ENCODE measurements around the gene AP1G1.
A peak's percentile ranks its signal among the peaks of the same experiment; 100 is the strongest.
"Not testable (repeated sequence)": the region's sequence is repeated elsewhere in the genome, so short reads cannot be mapped to it uniquely, and the experiment has no call there.

Gene AP1G1

GRCh38 chr16:71837150-71837549, 28.5 kb upstream of the AP1G1 start:
- no peaks in the 10 kb centered on the region for H3K9me3 Mint-ChIP-seq
- DNase-seq (no peak), ATAC-seq (replicated peaks) (no peak)
- peaks cover 5% of the 10 kb centered on the region in 2 donors for H3K4me1 Mint-ChIP-seq
- no peak overlapping the region for H3K27ac Mint-ChIP-seq
- H3K36me3 Mint-ChIP-seq = no peaks in the 10 kb centered on the region
- no peaks in the 10 kb centered on the region for H3K27me3 Mint-ChIP-seq
- H3K4me3 Mint-ChIP-seq = no peak overlapping the region

DNA sequence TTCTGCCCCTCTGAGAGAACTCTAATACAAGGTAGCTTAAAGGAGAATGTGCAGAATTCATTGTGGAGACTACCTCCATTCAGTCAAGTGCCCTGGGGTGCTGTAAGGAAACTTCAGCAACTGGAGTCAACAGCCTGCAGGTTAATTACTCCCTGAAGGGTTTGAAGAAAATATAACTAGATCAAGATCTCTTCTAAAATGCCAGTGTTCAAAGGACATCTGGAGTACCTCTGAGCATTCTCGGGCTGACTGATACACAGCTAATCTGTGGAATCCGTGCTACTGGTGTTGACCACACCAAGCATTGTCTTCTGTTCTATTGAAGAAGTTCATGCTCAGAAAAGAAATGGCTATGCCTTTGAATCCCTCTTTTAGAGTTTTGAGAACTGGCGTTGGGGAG, 25.7 kb upstream of the AP1G1 start:
- no peak overlapping the region for H3K27ac Mint-ChIP-seq
- H3K9me3 Mint-ChIP-seq = no peaks in the 10 kb centered on the region
- no peak overlapping the region for H3K4me3 Mint-ChIP-seq
- no peak for ATAC-seq (replicated peaks)
- no peaks in the 10 kb centered on the region for H3K27me3 Mint-ChIP-seq
- no peaks in the 10 kb centered on the region for H3K36me3 Mint-ChIP-seq
- no peaks in the 10 kb centered on the region for H3K4me1 Mint-ChIP-seq
- DNase-seq = no peak

DNA sequence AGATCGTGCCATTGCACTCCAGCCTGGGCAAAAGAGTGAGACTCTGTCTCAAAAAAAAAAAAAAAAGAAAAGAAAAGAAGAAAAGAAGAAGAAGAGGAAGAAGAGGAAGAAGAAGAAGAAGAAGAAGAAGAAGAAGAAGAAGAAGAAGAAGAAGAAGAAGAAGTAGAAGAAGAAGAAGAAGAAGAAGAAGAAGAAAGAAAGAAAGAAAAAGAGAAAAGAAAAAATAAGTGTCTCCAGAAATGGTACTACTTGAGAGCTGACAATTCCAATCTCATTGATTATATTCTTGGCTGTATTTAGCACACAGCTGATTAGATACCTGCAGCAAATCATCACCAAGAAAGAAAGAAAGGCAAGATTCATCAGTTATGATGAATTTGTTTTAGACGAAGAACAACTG, 23.5 kb upstream of the AP1G1 start:
- not testable (repeated sequence) for H3K4me1 Mint-ChIP-seq; H3K27me3 Mint-ChIP-seq; DNase-seq; H3K36me3 Mint-ChIP-seq; ATAC-seq (replicated peaks); H3K4me3 Mint-ChIP-seq; H3K9me3 Mint-ChIP-seq
- peak overlapping the region; percentile 22 for H3K27ac Mint-ChIP-seq

DNA sequence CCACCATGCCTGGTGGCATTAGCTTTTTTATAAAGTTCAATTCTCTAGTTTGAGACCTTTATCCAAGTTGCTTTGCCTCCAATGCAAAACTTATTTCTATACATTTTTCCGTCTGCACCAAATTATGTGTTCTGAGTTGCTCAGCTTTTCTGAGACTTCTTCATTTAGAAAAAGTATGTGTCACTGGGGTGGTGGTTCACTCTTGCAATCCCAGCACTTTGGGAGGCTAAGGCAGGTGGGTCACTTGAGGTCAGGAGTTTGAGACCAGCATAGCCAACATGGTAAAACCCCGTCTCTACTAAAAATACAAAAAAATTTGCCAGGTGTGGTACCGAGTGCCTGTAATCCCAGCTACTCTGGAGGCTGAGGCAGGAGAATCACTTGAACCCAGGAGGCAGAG, 23.1 kb upstream of the AP1G1 start:
- DNase-seq; H3K9me3 Mint-ChIP-seq; H3K4me1 Mint-ChIP-seq; H3K27me3 Mint-ChIP-seq; H3K36me3 Mint-ChIP-seq; ATAC-seq (replicated peaks); H3K27ac Mint-ChIP-seq; H3K4me3 Mint-ChIP-seq: not testable (repeated sequence)

- H3K27ac Mint-ChIP-seq = no peak overlapping the region
- H3K4me3 Mint-ChIP-seq = no peak overlapping the region
- ATAC-seq (replicated peaks) (no peak), DNase-seq (no peak)
- peaks cover 0 to 5% of the 10 kb centered on the region in 2 donors for H3K36me3 Mint-ChIP-seq
- H3K9me3 Mint-ChIP-seq = no peaks in the 10 kb centered on the region
- no peaks in the 10 kb centered on the region for H3K27me3 Mint-ChIP-seq
- no peaks in the 10 kb centered on the region for H3K4me1 Mint-ChIP-seq
These were observed 21.7 kb upstream of the AP1G1 start for GRCh38 chr16:71830359-71830758.

GRCh38 chr16:71826533-71827017, 17.9 kb upstream of the AP1G1 start:
- Mint-ChIP-seq H3K4me3 (no peak overlapping the region), H3K27me3 (no peaks in the 10 kb centered on the region)
- DNase-seq = no peak

DNA sequence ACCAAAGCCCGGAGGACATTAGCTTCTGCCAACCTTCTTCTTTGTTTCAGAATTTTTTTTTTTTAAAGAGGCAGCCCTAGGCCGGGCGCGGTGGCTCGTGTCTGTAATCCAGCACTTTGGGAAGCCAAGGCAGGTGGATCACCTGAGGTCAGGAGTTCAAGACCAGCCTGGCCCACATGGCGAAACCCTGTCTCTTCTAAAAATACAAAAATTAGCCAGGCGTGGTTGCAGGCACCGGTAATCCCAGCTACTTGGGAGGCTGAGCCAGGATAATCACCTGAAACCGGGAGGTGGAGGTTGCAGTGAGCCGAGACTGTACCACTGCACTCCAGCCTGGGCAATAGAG, 8.5 kb upstream of the AP1G1 start:
- not testable (repeated sequence) for H3K4me3 Mint-ChIP-seq; H3K36me3 Mint-ChIP-seq; ATAC-seq (replicated peaks); H3K27me3 Mint-ChIP-seq; H3K9me3 Mint-ChIP-seq; DNase-seq
- Mint-ChIP-seq H3K27ac (peak overlapping the region; percentile 88), H3K4me1 (peaks cover 7 to 19% of the 10 kb centered on the region in 2 donors)

More at GRCh38 chr16:71826533-71827017, 17.9 kb upstream of the AP1G1 start:
- no peak for ATAC-seq (replicated peaks)
- Mint-ChIP-seq H3K9me3 (no peaks in the 10 kb centered on the region), H3K27ac (no peak overlapping the region), H3K36me3 (peaks cover 4 to 13% of the 10 kb centered on the region in 2 donors), H3K4me1 (no peaks in the 10 kb centered on the region)

DNA sequence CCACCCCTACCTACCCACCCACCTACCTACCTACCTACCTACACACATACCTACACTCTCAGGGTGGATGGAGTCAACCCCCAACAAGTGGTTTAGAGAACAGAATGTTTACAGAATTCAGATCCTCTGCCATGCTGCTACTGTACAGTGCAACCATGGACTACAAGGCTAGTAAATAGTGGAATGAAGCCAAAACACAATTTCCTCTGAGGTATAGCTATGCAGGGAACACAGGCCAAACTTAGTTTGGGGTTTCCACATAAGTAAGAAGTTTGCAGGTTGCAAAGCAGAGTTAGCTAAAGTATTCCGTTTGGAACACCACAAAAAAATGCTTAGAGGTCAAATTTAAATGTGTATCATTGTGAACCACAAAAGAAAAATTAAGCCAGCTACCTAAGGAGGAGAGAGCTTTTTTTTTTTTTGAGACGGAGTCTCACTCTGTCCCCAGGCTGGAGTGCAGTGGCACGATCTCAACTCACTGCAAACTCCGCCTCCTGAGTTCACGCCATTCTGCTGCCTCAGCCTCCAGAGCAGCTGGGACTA, 2.7 kb upstream of the AP1G1 start:
- no peak for ATAC-seq (replicated peaks)
- H3K4me3 Mint-ChIP-seq = no peak overlapping the region
- H3K27me3 Mint-ChIP-seq = no peaks in the 10 kb centered on the region
- peaks cover 13 to 14% of the 10 kb centered on the region in 2 donors for H3K36me3 Mint-ChIP-seq
- no peak for DNase-seq
- H3K9me3 Mint-ChIP-seq = no peaks in the 10 kb centered on the region
- H3K27ac Mint-ChIP-seq = no peak overlapping the region
- H3K4me1 Mint-ChIP-seq = peaks cover 7 to 17% of the 10 kb centered on the region in 2 donors

DNA sequence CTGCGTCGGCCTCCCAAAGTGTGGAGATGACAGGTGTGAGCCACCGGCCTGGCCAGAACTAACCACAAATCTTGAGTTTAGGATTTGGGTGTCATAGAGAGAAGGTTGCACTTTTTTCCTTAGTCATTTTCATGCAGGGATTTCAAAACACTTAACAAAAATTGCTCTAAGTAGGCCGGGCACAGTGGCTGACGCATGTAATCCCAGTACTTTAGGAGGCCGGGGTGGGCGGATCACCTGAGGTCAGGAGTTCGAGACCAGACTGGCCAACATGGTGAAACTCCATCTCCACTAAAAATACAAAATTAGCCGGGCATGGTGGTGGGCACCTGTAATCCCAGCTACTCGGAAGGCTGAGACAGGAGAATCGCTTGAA, 1.5 kb upstream of the AP1G1 start:
- Mint-ChIP-seq H3K27ac (peak overlapping the region; percentile 100), H3K36me3 (peaks cover 11 to 15% of the 10 kb centered on the region in 2 donors)

DNA sequence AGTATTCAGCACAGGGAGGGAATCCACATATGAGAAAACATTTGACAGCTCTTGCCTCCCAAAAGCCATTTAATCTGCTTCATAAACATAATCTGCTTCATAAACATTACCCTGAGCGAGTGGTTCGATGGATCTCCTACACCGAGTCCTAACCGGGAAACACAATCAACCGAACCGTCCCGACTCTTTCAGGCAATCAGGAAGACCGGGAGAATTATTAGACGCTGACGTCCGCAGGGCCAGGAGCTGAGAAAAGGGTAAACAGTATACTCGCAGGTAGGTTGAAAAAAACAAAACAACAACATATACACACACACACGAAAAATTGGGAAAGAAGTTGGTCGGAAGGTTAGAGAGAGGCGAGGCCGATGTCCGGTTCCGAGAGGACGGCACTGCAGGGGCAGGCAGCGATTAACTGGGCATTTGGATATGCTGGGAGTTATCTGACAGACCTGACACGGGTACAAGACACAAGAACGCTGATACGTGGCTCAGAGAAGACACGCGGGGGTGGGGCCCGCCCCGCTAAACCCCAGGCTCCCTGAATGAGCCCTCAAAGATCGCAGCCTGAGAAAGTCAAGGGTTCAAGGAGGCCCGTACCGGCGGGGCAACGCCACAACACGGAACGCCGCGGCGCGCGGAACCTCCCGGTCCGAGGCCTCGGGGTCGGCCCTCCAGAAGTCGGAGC, 585 bp downstream of the AP1G1 start:
- peak overlapping the region; percentile 98 to 100 for H3K4me3 Mint-ChIP-seq
- no peaks in the 10 kb centered on the region for H3K9me3 Mint-ChIP-seq
- DNase-seq (no peak), ATAC-seq (replicated peaks) (peak; percentile 59 to 61)
- no peaks in the 10 kb centered on the region for H3K27me3 Mint-ChIP-seq
- peaks cover 9 to 22% of the 10 kb centered on the region in 2 donors for H3K4me1 Mint-ChIP-seq
- H3K36me3 Mint-ChIP-seq = peaks cover 17 to 26% of the 10 kb centered on the region in 2 donors
- H3K27ac Mint-ChIP-seq = peak overlapping the region; percentile 100

More for the DNA sequence above, 1.5 kb upstream of the AP1G1 start:
- H3K9me3 Mint-ChIP-seq; DNase-seq; H3K27me3 Mint-ChIP-seq; ATAC-seq (replicated peaks): not testable (repeated sequence)
- H3K4me3 Mint-ChIP-seq = peak overlapping the region; percentile 39 to 100
- peaks cover 7 to 16% of the 10 kb centered on the region in 2 donors for H3K4me1 Mint-ChIP-seq

GRCh38 chr16:71803305-71803690, 5.3 kb downstream of the AP1G1 start:
- H3K4me3 Mint-ChIP-seq = no peak overlapping the region
- H3K27me3 Mint-ChIP-seq = no peaks in the 10 kb centered on the region
- H3K4me1 Mint-ChIP-seq = peaks cover 9 to 16% of the 10 kb centered on the region in 2 donors
- H3K9me3 Mint-ChIP-seq = no peaks in the 10 kb centered on the region
- peak overlapping the region; percentile 25 for H3K27ac Mint-ChIP-seq
- DNase-seq = no peak
- peaks cover 17 to 31% of the 10 kb centered on the region in 2 donors for H3K36me3 Mint-ChIP-seq
- no peak for ATAC-seq (replicated peaks)

- Mint-ChIP-seq H3K4me1 (peaks cover 26 to 36% of the 10 kb centered on the region in 2 donors), H3K27ac (no peak overlapping the region), H3K9me3 (no peaks in the 10 kb centered on the region), H3K4me3 (no peak overlapping the region), H3K36me3 (peaks cover 14 to 34% of the 10 kb centered on the region in 2 donors), H3K27me3 (no peaks in the 10 kb centered on the region)
- no peak for DNase-seq
- ATAC-seq (replicated peaks) = no peak
These were observed 12.0 kb downstream of the AP1G1 start for GRCh38 chr16:71796501-71797097.

- no peaks in the 10 kb centered on the region for H3K27me3 Mint-ChIP-seq
- no peak overlapping the region for H3K27ac Mint-ChIP-seq
- peaks cover 26 to 51% of the 10 kb centered on the region in 2 donors for H3K4me1 Mint-ChIP-seq
- no peak for ATAC-seq (replicated peaks)
- no peaks in the 10 kb centered on the region for H3K9me3 Mint-ChIP-seq
- no peak overlapping the region for H3K4me3 Mint-ChIP-seq
- H3K36me3 Mint-ChIP-seq = peaks cover 14 to 35% of the 10 kb centered on the region in 2 donors
- DNase-seq = no peak
These were observed 13.7 kb downstream of the AP1G1 start for GRCh38 chr16:71794943-71795342.

DNA sequence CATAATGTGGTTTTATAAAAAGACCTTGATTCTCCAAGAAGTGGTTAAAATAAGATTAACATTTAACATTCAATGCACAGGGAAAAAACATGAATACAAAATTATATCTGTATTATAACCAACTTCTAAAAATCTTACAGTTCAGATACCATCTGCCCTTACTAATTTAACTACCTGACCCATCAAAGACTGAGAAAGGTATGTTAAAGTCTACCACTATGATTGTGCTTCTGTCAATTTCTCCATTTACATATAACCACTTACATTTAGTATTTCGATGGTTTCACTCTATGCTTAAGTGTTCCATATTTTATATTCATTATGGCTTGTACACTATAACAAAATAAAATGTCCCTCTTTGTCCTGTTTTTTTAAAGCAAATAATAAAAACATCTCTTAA, 14.6 kb downstream of the AP1G1 start:
- no peak for DNase-seq
- Mint-ChIP-seq H3K27ac (no peak overlapping the region), H3K36me3 (peaks cover 18 to 39% of the 10 kb centered on the region in 2 donors), H3K27me3 (no peaks in the 10 kb centered on the region), H3K4me1 (peaks cover 26 to 53% of the 10 kb centered on the region in 2 donors), H3K9me3 (no peaks in the 10 kb centered on the region), H3K4me3 (no peak overlapping the region)
- ATAC-seq (replicated peaks) = no peak

- H3K27ac Mint-ChIP-seq = peak overlapping the region; percentile 83
- ATAC-seq (replicated peaks) = no peak
- H3K36me3 Mint-ChIP-seq = peaks cover 24 to 41% of the 10 kb centered on the region in 2 donors
- no peak for DNase-seq
- H3K9me3 Mint-ChIP-seq = no peaks in the 10 kb centered on the region
- no peaks in the 10 kb centered on the region for H3K27me3 Mint-ChIP-seq
- no peak overlapping the region for H3K4me3 Mint-ChIP-seq
- H3K4me1 Mint-ChIP-seq = peaks cover 26 to 56% of the 10 kb centered on the region in 2 donors
These were observed 16.5 kb downstream of the AP1G1 start for GRCh38 chr16:71792176-71792575.
